ENCODE measurements around the gene PRR5.
A peak's percentile ranks its signal among the peaks of the same experiment; 100 is the strongest.
"Not testable (repeated sequence)": the region's sequence is repeated elsewhere in the genome, so short reads cannot be mapped to it uniquely, and the experiment has no call there.

The PRR5 gene

DNA sequence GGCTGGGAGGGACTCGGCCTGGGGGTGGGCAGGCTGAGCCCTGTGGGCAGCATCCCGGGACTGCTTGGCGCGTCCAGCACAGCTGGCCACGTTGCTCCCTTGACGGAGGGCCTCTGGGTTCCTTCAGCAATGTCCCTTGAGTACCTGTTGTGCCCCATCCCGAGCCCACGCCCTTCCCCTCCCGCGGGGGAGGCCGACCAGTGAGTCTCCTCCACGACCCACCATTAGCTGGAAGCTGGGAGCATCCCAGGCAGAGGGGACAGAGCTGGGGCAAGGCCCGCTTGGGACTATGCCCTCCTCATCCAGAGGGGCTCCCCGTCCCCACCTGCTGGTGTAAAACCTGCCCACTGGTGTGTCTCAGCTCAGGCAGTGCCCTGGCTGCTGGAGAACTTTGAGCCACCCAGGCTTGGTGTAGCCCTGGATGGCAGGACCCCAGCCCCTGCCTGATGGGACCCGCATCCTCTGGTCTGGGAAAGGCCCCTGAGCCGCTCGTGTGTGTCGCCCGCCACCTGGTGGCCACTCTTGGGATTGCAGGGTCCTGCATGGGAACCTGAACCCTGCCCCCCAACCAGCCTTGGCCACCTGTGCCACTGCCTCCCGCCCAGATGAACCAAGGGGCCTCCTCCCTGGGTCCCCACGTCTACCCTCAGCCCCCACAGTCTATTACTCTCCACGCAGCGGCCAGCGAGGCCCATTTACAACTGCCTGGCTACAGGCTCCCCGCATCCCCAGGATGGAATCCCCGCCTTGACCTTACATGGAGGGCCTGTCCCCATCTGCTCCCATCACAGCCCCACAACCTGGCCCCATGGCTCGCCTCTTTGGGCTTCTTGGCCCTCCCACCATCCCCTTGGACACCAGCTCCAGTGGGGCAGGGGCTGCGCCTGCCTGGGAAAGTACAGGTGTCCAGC lies 33.8 kb downstream of the PRR5 start:
- ATAC-seq (replicated peaks) (peak; percentile 84 to 87), DNase-seq (peak; percentile 65)
- Mint-ChIP-seq H3K27ac (no peak overlapping the region), H3K4me3 (no peak overlapping the region), H3K36me3 (peaks cover 3 to 5% of the 10 kb centered on the region in 2 donors), H3K4me1 (no peaks in the 10 kb centered on the region), H3K9me3 (peaks cover 0 to 3% of the 10 kb centered on the region in 2 donors), H3K27me3 (peaks cover 6% of the 10 kb centered on the region in 2 donors)

DNA sequence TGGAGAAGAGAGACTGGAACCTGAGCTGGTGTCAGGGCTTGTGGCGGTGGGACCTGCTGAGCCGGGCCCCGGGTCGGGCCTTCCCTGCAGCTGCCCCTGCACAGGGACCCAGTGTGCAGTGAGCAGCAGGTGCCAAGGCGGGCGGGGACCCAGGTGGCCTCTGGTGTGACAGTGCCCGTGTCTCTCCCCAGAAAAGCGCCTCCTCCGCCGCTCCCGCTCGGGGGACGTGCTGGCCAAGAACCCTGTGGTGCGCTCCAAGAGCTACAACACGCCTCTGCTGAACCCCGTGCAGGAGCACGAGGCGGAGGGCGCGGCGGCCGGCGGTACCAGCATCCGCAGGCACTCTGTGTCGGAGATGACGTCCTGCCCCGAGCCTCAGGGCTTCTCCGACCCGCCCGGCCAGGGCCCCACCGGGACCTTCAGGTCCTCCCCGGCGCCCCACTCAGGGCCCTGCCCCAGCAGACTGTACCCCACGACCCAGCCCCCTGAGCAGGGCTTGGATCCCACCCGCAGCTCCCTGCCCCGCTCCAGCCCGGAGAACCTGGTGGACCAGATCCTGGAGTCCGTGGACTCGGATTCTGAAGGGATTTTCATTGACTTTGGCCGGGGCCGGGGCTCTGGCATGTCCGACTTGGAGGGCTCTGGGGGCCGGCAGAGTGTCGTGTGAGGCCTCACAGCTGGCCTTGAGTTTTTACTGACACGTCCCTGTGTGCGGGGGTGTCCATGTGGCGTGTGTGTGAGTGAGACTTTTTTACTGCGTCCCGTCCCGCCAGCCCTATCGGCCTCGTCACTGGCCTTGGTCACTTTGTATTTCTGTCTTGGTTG lies 34.8 kb downstream of the PRR5 start:
- H3K4me1 Mint-ChIP-seq: no peaks in the 10 kb centered on the region
- H3K27ac Mint-ChIP-seq: no peak overlapping the region
- H3K4me3 Mint-ChIP-seq: no peak overlapping the region
- DNase-seq (no peak), ATAC-seq (replicated peaks) (no peak)
- H3K36me3 Mint-ChIP-seq: peaks cover 3 to 4% of the 10 kb centered on the region in 2 donors
- H3K9me3 Mint-ChIP-seq: peaks cover 0 to 3% of the 10 kb centered on the region in 2 donors
- peaks cover 5 to 6% of the 10 kb centered on the region in 2 donors for H3K27me3 Mint-ChIP-seq

DNA sequence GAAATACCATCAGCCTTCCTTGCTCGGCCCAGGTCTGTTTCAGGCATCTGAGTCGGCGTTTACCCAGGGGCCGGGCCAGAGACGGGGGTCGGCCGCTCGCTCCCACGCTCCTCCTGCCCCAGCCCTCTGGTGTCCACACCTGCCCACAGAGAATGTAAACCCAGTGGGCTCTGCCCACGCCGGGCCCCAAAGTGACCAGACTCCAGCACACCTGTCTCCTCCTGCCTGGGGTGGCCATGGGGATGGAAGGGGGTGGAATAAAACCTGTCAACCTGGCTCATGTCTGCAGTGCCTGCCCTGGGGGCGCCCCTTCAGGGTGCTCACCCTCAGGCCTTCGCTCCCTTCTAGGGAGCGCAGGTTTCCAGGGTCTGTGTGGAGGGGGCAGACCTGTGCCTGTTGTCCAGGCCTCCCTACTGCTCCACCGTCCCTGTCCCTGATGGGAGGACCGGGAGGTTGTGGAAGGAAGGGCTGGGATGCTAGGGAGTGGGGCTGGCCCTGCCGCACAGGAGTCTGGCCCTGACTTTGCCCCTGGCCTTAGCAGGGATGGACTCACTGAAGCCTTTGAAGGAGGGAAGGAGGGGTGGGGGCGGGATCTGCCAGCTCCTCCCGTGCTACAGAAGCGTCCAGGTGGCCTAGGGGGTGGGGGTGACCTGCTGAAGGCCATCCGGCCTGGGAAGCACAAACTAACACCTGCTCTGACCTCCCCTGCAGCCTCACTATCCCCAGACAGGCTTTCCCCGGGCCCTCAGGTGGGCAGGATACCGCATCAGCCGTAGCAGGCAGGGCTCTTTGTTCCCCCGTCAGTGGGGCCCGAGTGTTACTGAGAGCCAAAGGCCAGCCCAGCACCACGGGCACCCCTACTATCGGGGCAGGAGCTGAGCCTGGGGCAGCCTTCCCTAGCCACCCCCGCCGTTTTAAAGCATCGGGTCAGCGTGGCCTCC lies 35.7 kb downstream of the PRR5 start:
- Mint-ChIP-seq H3K27me3 (peaks cover 5 to 6% of the 10 kb centered on the region in 2 donors), H3K4me3 (no peak overlapping the region), H3K4me1 (no peaks in the 10 kb centered on the region), H3K27ac (no peak overlapping the region), H3K9me3 (peaks cover 0 to 2% of the 10 kb centered on the region in 2 donors), H3K36me3 (peaks cover 1% of the 10 kb centered on the region in 2 donors)
- ATAC-seq (replicated peaks) (no peak), DNase-seq (no peak)

DNA sequence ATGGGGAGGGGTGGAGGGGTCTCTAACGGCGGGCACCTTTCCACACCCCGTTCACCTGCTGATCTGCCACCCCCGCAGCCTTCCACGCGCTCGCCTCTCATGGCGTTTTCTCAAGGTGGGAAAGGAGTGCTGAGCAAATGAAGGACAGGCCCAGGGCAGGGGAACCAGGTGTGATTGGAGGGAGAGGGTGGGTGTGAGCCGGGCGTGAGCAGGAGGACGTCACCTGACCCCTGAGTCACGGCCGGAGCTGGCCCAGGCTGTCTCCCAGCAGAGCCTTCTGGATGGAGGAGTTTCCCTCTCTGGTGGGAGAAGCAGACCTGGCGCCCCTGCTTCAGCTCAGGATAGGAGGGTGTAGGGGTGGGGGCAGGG lies 36.3 kb downstream of the PRR5 start:
- H3K27me3 Mint-ChIP-seq: peaks cover 6 to 8% of the 10 kb centered on the region in 2 donors
- no peaks in the 10 kb centered on the region for H3K4me1 Mint-ChIP-seq
- H3K9me3 Mint-ChIP-seq: no peaks in the 10 kb centered on the region
- no peaks in the 10 kb centered on the region for H3K36me3 Mint-ChIP-seq
- DNase-seq (no peak), ATAC-seq (replicated peaks) (no peak)
- no peak overlapping the region for H3K27ac Mint-ChIP-seq
- no peak overlapping the region for H3K4me3 Mint-ChIP-seq

DNA sequence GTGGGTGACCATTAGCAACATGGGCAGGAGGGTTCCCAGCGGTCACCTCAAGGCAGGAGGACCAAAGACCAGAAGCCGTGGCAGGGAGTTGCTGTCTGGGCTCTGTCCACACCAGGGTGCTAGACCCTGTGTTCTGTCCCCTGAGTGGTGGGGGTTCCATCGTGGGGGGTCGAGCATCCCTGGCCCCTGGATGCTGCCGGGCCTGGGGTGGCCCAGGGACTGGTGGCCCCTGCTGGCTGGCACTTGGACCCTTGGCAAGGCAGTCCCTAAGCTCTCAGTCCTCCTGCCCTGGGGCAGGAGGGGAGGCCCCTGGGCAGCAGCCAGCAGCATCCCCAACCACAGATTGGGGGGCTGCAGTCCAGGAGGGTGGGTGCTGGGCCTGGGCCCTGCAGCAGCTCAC lies 37.0 kb downstream of the PRR5 start:
- Mint-ChIP-seq H3K4me1 (no peaks in the 10 kb centered on the region), H3K4me3 (no peak overlapping the region), H3K27me3 (peaks cover 6 to 13% of the 10 kb centered on the region in 2 donors), H3K9me3 (peaks cover 0 to 2% of the 10 kb centered on the region in 2 donors), H3K27ac (no peak overlapping the region), H3K36me3 (no peaks in the 10 kb centered on the region)
- ATAC-seq (replicated peaks): no peak
- no peak for DNase-seq

DNA sequence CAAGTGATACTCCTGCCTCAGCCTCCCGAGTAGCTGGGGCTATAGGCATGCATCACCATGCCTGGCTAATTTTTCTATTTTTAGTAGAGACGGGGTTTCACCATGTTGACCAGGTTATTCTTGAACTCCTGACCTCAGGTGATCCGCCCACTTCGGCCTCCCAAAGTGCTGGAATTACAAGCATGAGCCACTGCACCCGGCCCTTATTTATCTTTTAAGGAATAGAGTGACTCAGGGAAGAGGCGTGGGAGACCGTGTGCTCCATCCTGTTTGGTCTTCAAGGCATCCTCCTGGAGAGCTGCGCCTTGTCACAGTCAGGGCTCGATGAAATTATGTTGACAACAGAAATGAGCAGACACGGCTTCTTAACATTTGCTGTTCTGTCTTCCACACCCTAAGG lies 37.7 kb downstream of the PRR5 start:
- H3K4me3 Mint-ChIP-seq; DNase-seq; H3K36me3 Mint-ChIP-seq; H3K4me1 Mint-ChIP-seq; H3K27ac Mint-ChIP-seq; ATAC-seq (replicated peaks); H3K9me3 Mint-ChIP-seq: not testable (repeated sequence)
- peaks cover 6 to 13% of the 10 kb centered on the region in 2 donors for H3K27me3 Mint-ChIP-seq

DNA sequence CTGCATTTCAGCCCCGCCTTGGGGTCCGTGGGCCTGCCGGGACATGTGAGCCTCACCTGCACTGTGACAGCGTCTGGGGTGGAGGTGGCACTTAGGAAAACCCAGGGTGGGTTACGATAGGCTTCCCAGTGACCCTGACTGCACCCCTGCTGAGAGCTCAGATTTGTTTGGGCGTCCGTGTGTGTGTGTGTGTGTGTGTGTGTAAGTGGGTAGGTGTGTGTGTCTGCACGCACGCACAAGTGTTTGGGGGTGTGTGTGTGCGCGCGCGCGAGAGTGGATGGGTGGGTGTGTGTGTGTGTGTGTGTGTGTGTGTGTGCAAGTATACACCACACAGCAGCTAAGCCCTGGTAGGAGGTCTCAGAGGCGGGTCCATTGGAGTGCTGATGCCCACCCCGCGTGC lies 38.3 kb downstream of the PRR5 start:
- H3K36me3 Mint-ChIP-seq: no peaks in the 10 kb centered on the region
- ATAC-seq (replicated peaks) (no peak), DNase-seq (no peak)
- H3K27me3 Mint-ChIP-seq: peaks cover 11 to 17% of the 10 kb centered on the region in 2 donors
- H3K4me3 Mint-ChIP-seq: no peak overlapping the region
- H3K27ac Mint-ChIP-seq: no peak overlapping the region
- H3K9me3 Mint-ChIP-seq: peaks cover 0 to 2% of the 10 kb centered on the region in 2 donors
- no peaks in the 10 kb centered on the region for H3K4me1 Mint-ChIP-seq

DNA sequence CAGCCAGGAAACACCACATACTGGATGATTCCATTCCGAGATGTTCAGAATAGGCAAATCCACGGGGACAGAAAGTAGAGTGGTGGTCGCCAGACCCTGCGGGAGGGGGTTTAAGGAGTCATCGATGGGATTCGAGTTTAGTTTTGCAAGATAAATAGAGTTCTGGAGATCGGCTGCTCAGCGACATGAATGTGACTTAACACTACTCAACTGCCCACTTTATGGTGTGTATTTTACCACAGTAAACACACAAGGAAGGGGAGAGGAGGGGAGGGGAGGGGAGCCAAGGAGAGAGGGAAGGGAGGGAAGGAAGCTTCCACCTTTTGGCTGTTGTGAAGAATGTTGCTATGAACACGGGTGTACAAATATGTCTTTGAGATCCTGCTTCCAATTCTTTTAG lies 39.9 kb downstream of the PRR5 start:
- no peaks in the 10 kb centered on the region for H3K36me3 Mint-ChIP-seq
- no peak for ATAC-seq (replicated peaks)
- H3K9me3 Mint-ChIP-seq: peaks cover 0 to 2% of the 10 kb centered on the region in 2 donors
- peaks cover 18 to 22% of the 10 kb centered on the region in 2 donors for H3K27me3 Mint-ChIP-seq
- H3K27ac Mint-ChIP-seq: no peak overlapping the region
- no peak overlapping the region for H3K4me3 Mint-ChIP-seq
- H3K4me1 Mint-ChIP-seq: no peaks in the 10 kb centered on the region
- no peak for DNase-seq

DNA sequence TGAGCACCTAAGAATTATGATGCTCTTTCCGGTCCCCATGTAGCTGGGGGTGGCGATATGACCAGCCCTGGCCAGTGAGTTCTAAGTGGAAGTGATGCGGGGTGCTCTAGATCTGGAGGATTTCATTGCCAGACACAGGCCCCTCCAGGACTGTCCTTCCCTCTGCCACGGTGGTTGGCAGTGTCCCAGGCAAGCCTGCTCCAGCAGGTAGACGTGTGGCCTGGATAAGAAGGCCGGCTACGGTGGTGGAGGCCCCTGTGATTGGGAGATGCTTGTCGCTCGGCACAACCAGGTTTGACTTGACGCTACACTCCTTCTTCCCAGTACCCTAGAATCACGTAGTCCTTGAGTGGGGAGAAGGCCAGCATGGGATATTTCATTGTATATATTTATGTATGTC lies 41.2 kb downstream of the PRR5 start:
- no peaks in the 10 kb centered on the region for H3K4me1 Mint-ChIP-seq
- H3K27me3 Mint-ChIP-seq: peaks cover 22 to 23% of the 10 kb centered on the region in 2 donors
- peaks cover 0 to 2% of the 10 kb centered on the region in 2 donors for H3K9me3 Mint-ChIP-seq
- no peak overlapping the region for H3K4me3 Mint-ChIP-seq
- no peak for ATAC-seq (replicated peaks)
- no peak for DNase-seq
- H3K27ac Mint-ChIP-seq: no peak overlapping the region
- H3K36me3 Mint-ChIP-seq: no peaks in the 10 kb centered on the region

DNA sequence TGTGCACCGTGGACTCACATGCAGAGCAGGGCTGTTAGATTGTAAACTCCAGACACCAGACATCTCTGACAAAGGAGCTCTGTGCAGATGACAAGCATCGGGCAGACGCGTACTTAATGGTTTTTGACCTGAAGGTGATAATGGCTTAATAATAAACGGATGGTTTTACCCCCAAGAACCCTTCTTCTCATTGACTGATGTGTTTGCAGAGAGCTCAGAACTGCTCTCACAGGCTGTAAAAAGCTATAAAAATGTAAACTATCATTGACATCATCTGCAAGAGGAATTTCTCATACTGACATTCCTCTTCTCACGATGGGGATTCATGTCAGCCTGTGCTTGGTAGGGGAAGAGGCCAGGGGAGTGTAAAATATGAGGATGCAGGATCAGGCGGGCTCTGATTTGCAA lies 41.8 kb downstream of the PRR5 start:
- Mint-ChIP-seq H3K9me3 (peaks cover 0 to 2% of the 10 kb centered on the region in 2 donors), H3K36me3 (no peaks in the 10 kb centered on the region), H3K27me3 (peaks cover 25% of the 10 kb centered on the region in 2 donors), H3K4me3 (no peak overlapping the region), H3K27ac (no peak overlapping the region), H3K4me1 (no peaks in the 10 kb centered on the region)
- ATAC-seq (replicated peaks): no peak
- DNase-seq: no peak

DNA sequence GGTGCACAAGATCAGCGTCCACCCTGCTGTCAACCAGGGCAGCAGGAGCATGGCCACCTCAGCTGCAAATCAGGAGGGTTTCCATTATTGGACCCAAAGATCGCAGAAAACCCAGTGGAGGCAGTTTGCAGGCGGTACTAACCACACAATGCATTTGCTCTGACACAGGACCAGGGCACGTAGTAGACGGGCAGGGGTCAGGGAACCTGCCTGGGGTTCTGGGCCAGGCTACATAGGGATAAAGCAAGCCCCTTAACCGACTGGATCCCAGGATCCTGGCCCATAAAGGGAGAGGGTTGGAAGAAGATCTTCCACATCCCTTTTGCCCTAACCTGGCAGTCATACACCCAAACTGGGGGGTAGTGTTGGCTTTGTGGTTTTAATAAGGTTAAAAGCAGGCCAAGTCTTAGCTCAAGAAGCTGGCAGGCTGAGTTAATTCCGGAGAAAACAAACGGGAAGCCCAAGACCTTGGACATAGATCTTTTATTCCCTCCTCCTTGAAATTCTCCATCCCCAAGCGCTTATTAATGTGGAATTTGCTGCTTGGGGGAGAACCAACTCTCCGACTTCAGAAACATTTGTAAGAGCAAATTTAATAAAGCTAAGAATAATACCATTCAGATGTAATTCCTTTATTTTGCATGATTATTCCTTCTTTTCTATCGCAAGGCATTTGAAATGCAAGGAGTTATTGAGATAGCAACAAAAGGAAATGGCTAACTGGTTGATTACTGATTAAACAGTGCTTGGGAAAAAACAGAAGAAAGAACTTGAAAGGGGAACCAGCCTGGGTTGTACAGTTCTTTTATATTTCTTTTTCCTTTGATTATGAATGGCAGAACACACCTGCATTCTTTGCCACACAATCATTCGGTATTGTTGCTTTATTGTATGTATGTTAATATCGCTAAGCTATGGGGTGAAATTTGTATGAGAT lies 44.1 kb downstream of the PRR5 start:
- no peaks in the 10 kb centered on the region for H3K36me3 Mint-ChIP-seq
- no peaks in the 10 kb centered on the region for H3K4me1 Mint-ChIP-seq
- ATAC-seq (replicated peaks) (no peak), DNase-seq (no peak)
- no peak overlapping the region for H3K27ac Mint-ChIP-seq
- no peak overlapping the region for H3K4me3 Mint-ChIP-seq
- H3K27me3 Mint-ChIP-seq: peaks cover 29 to 39% of the 10 kb centered on the region in 2 donors
- H3K9me3 Mint-ChIP-seq: peaks cover 0 to 2% of the 10 kb centered on the region in 2 donors

DNA sequence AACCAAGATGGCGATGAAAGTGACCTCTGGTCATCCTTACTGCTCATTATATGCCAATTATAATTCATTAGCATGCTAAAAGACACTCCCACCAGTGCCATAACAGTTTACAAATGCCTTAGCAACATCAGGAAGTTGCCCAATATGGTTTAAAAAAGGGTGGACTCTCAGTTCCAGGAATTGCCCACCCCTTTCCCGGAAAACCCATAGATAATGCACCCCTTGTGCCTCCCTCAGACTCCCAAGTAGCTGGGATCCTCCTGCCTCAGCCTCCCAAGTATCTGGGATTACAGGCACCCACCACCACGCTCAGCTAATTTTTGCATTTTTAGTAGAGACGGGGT lies 45.8 kb downstream of the PRR5 start:
- DNase-seq; H3K9me3 Mint-ChIP-seq; H3K36me3 Mint-ChIP-seq; H3K4me3 Mint-ChIP-seq; H3K4me1 Mint-ChIP-seq; ATAC-seq (replicated peaks); H3K27ac Mint-ChIP-seq: not testable (repeated sequence)
- peaks cover 31 to 50% of the 10 kb centered on the region in 2 donors for H3K27me3 Mint-ChIP-seq

DNA sequence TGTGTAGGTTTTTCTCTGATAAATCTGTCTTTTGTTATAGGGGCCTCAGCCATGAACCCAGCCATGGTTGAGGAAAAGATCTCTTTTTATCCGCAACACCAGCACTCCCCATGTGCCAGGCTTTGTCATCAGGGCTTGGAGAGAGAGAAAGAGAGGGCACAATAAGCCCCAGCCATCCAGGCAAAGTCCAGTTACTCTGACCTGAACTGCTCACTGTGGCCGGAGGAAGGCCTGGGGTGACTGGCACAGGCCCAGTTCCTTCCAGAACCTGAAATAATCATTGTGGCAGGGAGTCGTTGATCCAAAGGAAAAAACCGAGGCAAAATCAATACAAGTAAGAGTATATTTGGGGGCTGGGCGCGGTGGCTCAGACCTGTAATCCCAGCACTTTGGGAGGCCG lies 46.5 kb downstream of the PRR5 start:
- peaks cover 2 to 10% of the 10 kb centered on the region in 2 donors for H3K4me1 Mint-ChIP-seq
- ATAC-seq (replicated peaks) (no peak), DNase-seq (no peak)
- no peaks in the 10 kb centered on the region for H3K36me3 Mint-ChIP-seq
- H3K27me3 Mint-ChIP-seq: peaks cover 33 to 52% of the 10 kb centered on the region in 2 donors
- no peak overlapping the region for H3K27ac Mint-ChIP-seq
- H3K4me3 Mint-ChIP-seq: no peak overlapping the region
- H3K9me3 Mint-ChIP-seq: peaks cover 0 to 2% of the 10 kb centered on the region in 2 donors
